RWPE2 (cell line): ENCODE data around the gene SHROOM1.
A peak's percentile ranks its signal among the peaks of the same experiment; 100 is the strongest.

Experiments used
- ATAC-seq: fragments of 200-7000 bp; cut with Tn5 transposase; 3 replicates; pipeline ENCODE4 v1.9.1; 2021; ENCODE audit warnings: low read depth
- DNase-seq: peaks from one replicate; pipeline ENCODE4 v3.0.0-alpha.2; 2020; ENCODE audit warnings: low spot score
- H3K27ac ChIP-seq: fragments of 450-650 bp; 2 replicates; pipeline ENCODE4 v1.5.1; 2017; ENCODE audit warnings: mild to moderate bottlenecking; ENCODE audit not compliant: poor library complexity, severe bottlenecking
- H3K27me3 ChIP-seq: fragments of 250-450 bp; sonication (Bioruptor Pico); 2 replicates; pipeline ENCODE4 v1.5.1; 2021; ENCODE audit warnings: mild to moderate bottlenecking, moderate library complexity; ENCODE audit not compliant: insufficient read depth, poor library complexity, severe bottlenecking
- H3K36me3 ChIP-seq: fragments of 250-450 bp; sonication (Bioruptor Pico); 2 replicates; pipeline ENCODE4 v1.5.1; 2020; ENCODE audit warnings: low read depth, mild to moderate bottlenecking, moderate library complexity
- H3K4me1 ChIP-seq: fragments of 250-450 bp; sonication (Bioruptor Pico); 2 replicates; pipeline ENCODE4 v1.5.1; 2021; ENCODE audit warnings: mild to moderate bottlenecking, moderate library complexity; ENCODE audit not compliant: insufficient read depth, poor library complexity, severe bottlenecking
- H3K4me3 ChIP-seq: fragments of 250-450 bp; sonication (Bioruptor Pico); 2 replicates; pipeline ENCODE4 v1.5.1; 2021; ENCODE audit warnings: mild to moderate bottlenecking, moderate library complexity; ENCODE audit not compliant: severe bottlenecking
- H3K9me3 ChIP-seq: fragments of 250-450 bp; sonication (Bioruptor Pico); 2 replicates; pipeline ENCODE4 v1.5.1; 2021; ENCODE audit warnings: mild to moderate bottlenecking, moderate library complexity; ENCODE audit not compliant: severe bottlenecking
- CTCF ChIP-seq: fragments of 450-650 bp; IDR thresholded peaks from one replicate; pipeline ENCODE4 v1.5.1; 2017; ENCODE audit warnings: mild to moderate bottlenecking, moderate library complexity; ENCODE audit not compliant: poor library complexity, severe bottlenecking

The SHROOM1 gene

GRCh38 chr5:132841305-132841704 is 10.9 kb upstream of the SHROOM1 start:
- TF ChIP-seq CTCF = no peak
- Histone ChIP-seq H3K4me3 (no peak overlapping the region), H3K9me3 (no peaks in the 10 kb centered on the region), H3K27ac (no peak overlapping the region), H3K4me1 (peaks cover 17% of the 10 kb centered on the region), H3K36me3 (no peaks in the 10 kb centered on the region), H3K27me3 (no peaks in the 10 kb centered on the region)
- ATAC-seq (peak; percentile 43; the same call in 1 of the 3 replicates), DNase-seq (no peak)

- no peak overlapping the region for H3K27ac ChIP-seq
- no peaks in the 10 kb centered on the region for H3K36me3 ChIP-seq
- H3K4me1 ChIP-seq = peaks cover 17% of the 10 kb centered on the region
- DNase-seq (no peak), ATAC-seq (no peak)
- no peaks in the 10 kb centered on the region for H3K9me3 ChIP-seq
- TF ChIP-seq CTCF = no peak
- H3K4me3 ChIP-seq = no peak overlapping the region
- no peaks in the 10 kb centered on the region for H3K27me3 ChIP-seq
These were observed 10.4 kb upstream of the SHROOM1 start for GRCh38 chr5:132840896-132841295.

- TF ChIP-seq CTCF = no peak
- H3K27ac ChIP-seq = peak overlapping the region; percentile 20
- no peak for DNase-seq
These were observed 9.9 kb upstream of the SHROOM1 start for GRCh38 chr5:132840313-132840712.

GRCh38 chr5:132839426-132840301 is 9.2 kb upstream of the SHROOM1 start:
- Histone ChIP-seq H3K27ac (peak overlapping the region; percentile 20), H3K27me3 (no peaks in the 10 kb centered on the region), H3K9me3 (no peaks in the 10 kb centered on the region), H3K4me1 (peaks cover 17% of the 10 kb centered on the region), H3K4me3 (no peak overlapping the region), H3K36me3 (no peaks in the 10 kb centered on the region)
- no peak for TF ChIP-seq CTCF
- no peak for DNase-seq
- ATAC-seq = peak; percentile 87

More at GRCh38 chr5:132840313-132840712, 9.9 kb upstream of the SHROOM1 start:
- no peak for ATAC-seq
- H3K27me3 ChIP-seq = no peaks in the 10 kb centered on the region
- H3K4me1 ChIP-seq = peaks cover 17% of the 10 kb centered on the region
- H3K4me3 ChIP-seq = no peak overlapping the region
- H3K36me3 ChIP-seq = no peaks in the 10 kb centered on the region
- H3K9me3 ChIP-seq = no peaks in the 10 kb centered on the region
